Right cardiac atrium (tissue), 5 donors: ENCODE data around the gene TREML2. TPM values are rescaled to one million over a fixed set of nuclear protein-coding genes. Genes with fewer than 3 reads are reported as not detected.

ENCODE experiments used
- ATAC-seq, 2 donors: fragments of 200-7000 bp; cut with Tn5 transposase; one replicate each; pipeline versions ENCODE4 v1.8.0 to v1.9.1; 2020; ENCODE audit warnings: moderate library complexity in 2 of 2, mild to moderate bottlenecking in 1 of 2
- DNase-seq, 3 donors: peaks; one replicate each; pipeline ENCODE4 v3.0.0-alpha.2; 2020
- H3K27ac ChIP-seq: one replicate; pipeline ENCODE4 v1.5.1; 2013; ENCODE audit warnings: mild to moderate bottlenecking, low read length, control low read depth, moderate library complexity
- H3K27me3 ChIP-seq: one replicate; pipeline ENCODE4 v1.6.1; 2013; ENCODE audit not compliant: control insufficient read depth, insufficient read depth
- H3K4me1 ChIP-seq: one replicate; pipeline ENCODE4 v1.6.1; 2013; ENCODE audit warnings: low read length; ENCODE audit not compliant: control insufficient read depth, insufficient read depth
- H3K4me3 ChIP-seq: one replicate; pipeline ENCODE4 v1.5.1; 2013; ENCODE audit warnings: low read length, control low read depth
- H3K9me3 ChIP-seq: one replicate; pipeline ENCODE4 v1.6.1; 2013; ENCODE audit warnings: low read length; ENCODE audit not compliant: control insufficient read depth
- WGBS: extraction: QIAGEN DNeasy Blood & Tissue Kit; methylation state at CpG from one replicate; pipeline ENCODE4 v1.1.7; 2013; 5-methylcytosine and 5-hydroxymethylcytosine counted together
- intact Hi-C, 4 donors: fragments of 100-400 bp; cut with DNase I; formaldehyde crosslinking; loops; one replicate each; pipeline versions ENCODE4 v1.11.0 to v1.14.0; 2022 to 2023
- polyA plus RNA-seq: library from polyadenylated mRNA; stranded (reverse); fragments of 200-250 nt; gene quantifications from one replicate; pipeline ENCODE4 v1.2.3, GENCODE V29; 2013
- total RNA-seq, 4 donors: library from RNA; stranded (reverse); fragmentation: NEBNext Ultra II Directional; extraction: Animal tissue kit (Norgen Biotek cat#: 25700); gene quantifications; one replicate each; pipeline ENCODE4 v1.2.1, GENCODE V29; 2021
- donor health status: healthy with polysubstance abuse.
- donor health status: DM: no; HTN: yes; CAD: no.
- donor health status: DM: no; HTN: no; CAD: no.
- donor health status: DM: no; HTN: yes; CAD: no; lungs with severe emphysema.
- donor health status: DM: yes; HTN: yes; CAD: no.

TREML2 gene
- total and polyA plus RNA-seq, 5 donors = 0.02 to 0.15 TPM; not detected in 3

GRCh38 chr6:41204156-41204555, 3.2 kb upstream of the TREML2 start:
- H3K4me1 ChIP-seq = no peaks in the 10 kb centered on the region
- no peak for ATAC-seq
- H3K9me3 ChIP-seq = no peaks in the 10 kb centered on the region
- H3K27me3 ChIP-seq = no peaks in the 10 kb centered on the region
- WGBS = 79% methylated on average over 1 of the region's 1 CpG
- no peak for DNase-seq
- H3K27ac ChIP-seq = no peak overlapping the region
- intact Hi-C loops = no loop called here
- no peak overlapping the region for H3K4me3 ChIP-seq

GRCh38 chr6:41201764-41202173, 820 bp upstream of the TREML2 start:
- WGBS = 56% methylated on average over 8 of the region's 8 CpGs
- DNase-seq = no peak
- ATAC-seq = no peak
- Histone ChIP-seq H3K27me3 (no peaks in the 10 kb centered on the region), H3K9me3 (no peaks in the 10 kb centered on the region), H3K4me3 (no peak overlapping the region), H3K27ac (no peak overlapping the region), H3K4me1 (no peaks in the 10 kb centered on the region)
- intact Hi-C loops = no loop called here

- Histone ChIP-seq H3K27ac (peak overlapping the region; percentile 3), H3K27me3 (no peaks in the 10 kb centered on the region), H3K4me3 (no peak overlapping the region), H3K4me1 (no peaks in the 10 kb centered on the region), H3K9me3 (no peaks in the 10 kb centered on the region)
- peak; percentile 36 to 66 (median 66) for DNase-seq
- peak; percentile 32 to 65 for ATAC-seq
- WGBS = 61% methylated on average over 2 of the region's 2 CpGs
- intact Hi-C loops = no loop called here
These were observed 551 bp downstream of the TREML2 start for GRCh38 chr6:41200296-41200900.

- Histone ChIP-seq H3K27me3 (no peaks in the 10 kb centered on the region), H3K27ac (no peak overlapping the region), H3K4me3 (no peak overlapping the region), H3K4me1 (no peaks in the 10 kb centered on the region), H3K9me3 (no peaks in the 10 kb centered on the region)
- ATAC-seq = peak in 1 of 2 donors; percentile 18
- intact Hi-C loops = no loop called here
- DNase-seq = no peak
- WGBS = 60% methylated on average over 1 of the region's 1 CpG
These were observed 1.2 kb downstream of the TREML2 start for GRCh38 chr6:41199552-41200246.

GRCh38 chr6:41197234-41197633, 3.7 kb downstream of the TREML2 start:
- no peak overlapping the region for H3K4me3 ChIP-seq
- DNase-seq (no peak), ATAC-seq (no peak)
- intact Hi-C loops = no loop called here
- H3K9me3 ChIP-seq = no peaks in the 10 kb centered on the region
- H3K27ac ChIP-seq = no peak overlapping the region
- no peaks in the 10 kb centered on the region for H3K4me1 ChIP-seq
- no peaks in the 10 kb centered on the region for H3K27me3 ChIP-seq
- WGBS = 94% methylated on average over 3 of the region's 3 CpGs

- Histone ChIP-seq H3K4me3 (no peak overlapping the region), H3K27me3 (no peaks in the 10 kb centered on the region), H3K4me1 (no peaks in the 10 kb centered on the region), H3K27ac (no peak overlapping the region), H3K9me3 (no peaks in the 10 kb centered on the region)
- no peak for DNase-seq
- 92% methylated on average over 3 of the region's 3 CpGs for WGBS
- ATAC-seq = no peak
- intact Hi-C loops = no loop called here
These were observed 6.6 kb downstream of the TREML2 start for GRCh38 chr6:41194386-41194785.

- intact Hi-C loops = no loop called here
- Histone ChIP-seq H3K9me3 (no peaks in the 10 kb centered on the region), H3K27me3 (no peaks in the 10 kb centered on the region), H3K4me1 (no peaks in the 10 kb centered on the region), H3K4me3 (no peak overlapping the region), H3K27ac (no peak overlapping the region)
- ATAC-seq (no peak), DNase-seq (no peak)
- 54% methylated on average over 5 of the region's 5 CpGs for WGBS
These were observed 7.1 kb downstream of the TREML2 start for GRCh38 chr6:41193884-41194283.

- H3K27ac ChIP-seq = no peak overlapping the region
- no peak for ATAC-seq
- no peaks in the 10 kb centered on the region for H3K9me3 ChIP-seq
- H3K4me3 ChIP-seq = no peak overlapping the region
- 70% methylated on average over 5 of the region's 5 CpGs for WGBS
- DNase-seq = no peak
- intact Hi-C loops = no loop called here
- no peaks in the 10 kb centered on the region for H3K4me1 ChIP-seq
- no peaks in the 10 kb centered on the region for H3K27me3 ChIP-seq
These were observed 7.7 kb downstream of the TREML2 start for GRCh38 chr6:41193171-41193734.

GRCh38 chr6:41191569-41191968, 9.4 kb downstream of the TREML2 start:
- no peak overlapping the region for H3K27ac ChIP-seq
- H3K4me3 ChIP-seq = no peak overlapping the region
- intact Hi-C loops = no loop called here
- H3K4me1 ChIP-seq = no peaks in the 10 kb centered on the region
- H3K9me3 ChIP-seq = no peaks in the 10 kb centered on the region
- no peaks in the 10 kb centered on the region for H3K27me3 ChIP-seq
- ATAC-seq (peak; percentile 33 to 60), DNase-seq (peak in 2 of 3 donors; percentile 71)
- 15% methylated on average over 6 of the region's 6 CpGs for WGBS

- DNase-seq = no peak
- Histone ChIP-seq H3K4me1 (no peaks in the 10 kb centered on the region), H3K27me3 (no peaks in the 10 kb centered on the region), H3K4me3 (no peak overlapping the region), H3K27ac (no peak overlapping the region), H3K9me3 (no peaks in the 10 kb centered on the region)
- 82% methylated on average over 3 of the region's 3 CpGs for WGBS
- no peak for ATAC-seq
- intact Hi-C loops = no loop called here
These were observed 10.2 kb downstream of the TREML2 start for GRCh38 chr6:41190791-41191190.

- H3K27me3 ChIP-seq = no peaks in the 10 kb centered on the region
- intact Hi-C loops = no loop called here
- no peak overlapping the region for H3K27ac ChIP-seq
- ATAC-seq = no peak
- no peak for DNase-seq
- 96% methylated on average over 2 of the region's 2 CpGs for WGBS
- no peaks in the 10 kb centered on the region for H3K9me3 ChIP-seq
- no peak overlapping the region for H3K4me3 ChIP-seq
- no peaks in the 10 kb centered on the region for H3K4me1 ChIP-seq
These were observed 11.0 kb downstream of the TREML2 start for GRCh38 chr6:41189967-41190366.
